ENCODE measurements around the gene PUM1.

Gene PUM1

DNA sequence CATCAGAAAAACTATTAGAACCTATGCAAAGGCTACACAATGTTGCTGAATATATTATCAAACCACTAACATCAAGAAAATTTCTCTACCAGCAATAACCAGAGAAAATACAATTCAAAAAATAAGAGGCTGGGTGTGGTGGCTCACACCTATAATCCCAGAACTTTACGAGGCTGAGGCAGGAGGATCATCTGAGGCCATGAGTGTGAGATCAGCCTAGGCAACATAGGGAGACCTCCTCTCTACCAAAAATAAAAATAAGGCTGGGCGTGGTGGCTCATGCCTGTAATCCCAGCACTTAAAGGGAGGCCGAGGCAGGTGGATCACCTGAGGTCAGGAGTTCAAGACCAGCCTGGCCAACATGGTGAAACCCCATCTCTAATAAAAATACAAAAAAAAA is 16.9 kb upstream of the PUM1 start:
- TF ChIP-seq CTCF (conservative IDR thresholded peaks at IDR 0.05), result no peak
- H3K27ac ChIP-seq, result no peak overlapping the region

DNA sequence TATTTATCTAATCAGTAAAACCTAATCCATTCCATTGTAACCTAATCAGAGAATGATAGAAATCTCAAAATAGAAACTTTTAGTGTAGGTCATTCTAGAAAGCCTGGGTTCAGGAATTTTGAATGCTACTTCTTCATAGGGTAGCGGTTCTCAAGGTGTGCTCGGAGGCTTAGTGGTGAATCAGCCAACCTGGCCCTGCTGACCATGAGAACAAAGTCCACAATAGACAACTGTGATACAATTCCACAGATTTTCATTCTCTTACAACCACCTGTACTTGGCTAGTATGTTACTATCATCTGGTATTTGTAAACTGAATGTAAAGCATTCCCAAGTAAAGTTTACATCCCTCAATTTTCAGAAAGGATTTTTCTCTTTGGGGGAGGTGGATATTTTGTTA is 7.5 kb upstream of the PUM1 start:
- no peak for TF ChIP-seq CTCF (conservative IDR thresholded peaks at IDR 0.05)
- H3K27ac ChIP-seq, result no peak overlapping the region

DNA sequence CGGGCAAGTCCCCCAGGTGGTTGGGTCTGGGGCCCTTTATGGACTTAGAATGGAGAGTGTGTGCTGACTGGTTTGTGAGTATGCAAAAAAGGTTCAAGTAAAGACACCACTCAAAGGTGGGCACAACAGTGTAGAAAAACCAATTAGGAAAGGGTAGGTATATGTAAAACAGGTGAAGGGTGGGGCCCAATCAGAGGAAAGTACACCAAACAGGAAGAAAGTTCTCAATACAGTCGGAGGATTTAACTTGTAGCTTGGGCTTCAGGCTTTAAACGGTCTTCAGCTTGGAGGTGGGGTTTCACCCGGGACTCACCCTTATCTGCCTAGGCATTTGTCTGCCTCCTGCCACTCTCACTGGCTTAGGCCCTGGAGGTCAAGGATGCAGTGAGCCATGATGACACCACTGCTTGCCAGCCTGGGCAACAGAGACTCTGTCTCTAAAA is 6.8 kb upstream of the PUM1 start:
- TF ChIP-seq CTCF (conservative IDR thresholded peaks at IDR 0.05), result no peak
- no peak overlapping the region for H3K27ac ChIP-seq

DNA sequence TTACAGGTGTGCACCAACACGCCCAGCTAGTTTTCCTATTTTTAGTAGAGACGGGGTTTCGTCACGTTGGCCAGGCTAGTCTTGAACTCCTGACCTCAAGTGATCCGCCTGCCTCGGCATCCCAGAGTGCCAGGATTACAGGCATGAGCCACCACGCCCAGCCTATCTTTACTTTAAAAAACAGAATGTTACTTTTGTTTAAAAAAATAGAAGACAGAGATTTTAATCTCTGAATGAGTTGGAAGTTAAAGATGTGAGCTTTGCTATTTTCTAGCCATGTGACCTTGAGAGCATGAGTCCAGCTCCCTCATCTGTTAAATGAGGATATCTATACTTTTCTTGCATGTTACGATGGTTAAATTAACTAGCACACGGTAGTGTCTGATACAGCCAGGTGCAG is 3.9 kb upstream of the PUM1 start:
- TF ChIP-seq CTCF (conservative IDR thresholded peaks at IDR 0.05), result no peak
- H3K27ac ChIP-seq, result no peak overlapping the region

- H3K27ac ChIP-seq, result peak overlapping the region; percentile 92
- TF ChIP-seq CTCF (conservative IDR thresholded peaks at IDR 0.05), result no peak
Measured at GRCh38 chr1:31064718-31065309, 703 bp downstream of the PUM1 start.

DNA sequence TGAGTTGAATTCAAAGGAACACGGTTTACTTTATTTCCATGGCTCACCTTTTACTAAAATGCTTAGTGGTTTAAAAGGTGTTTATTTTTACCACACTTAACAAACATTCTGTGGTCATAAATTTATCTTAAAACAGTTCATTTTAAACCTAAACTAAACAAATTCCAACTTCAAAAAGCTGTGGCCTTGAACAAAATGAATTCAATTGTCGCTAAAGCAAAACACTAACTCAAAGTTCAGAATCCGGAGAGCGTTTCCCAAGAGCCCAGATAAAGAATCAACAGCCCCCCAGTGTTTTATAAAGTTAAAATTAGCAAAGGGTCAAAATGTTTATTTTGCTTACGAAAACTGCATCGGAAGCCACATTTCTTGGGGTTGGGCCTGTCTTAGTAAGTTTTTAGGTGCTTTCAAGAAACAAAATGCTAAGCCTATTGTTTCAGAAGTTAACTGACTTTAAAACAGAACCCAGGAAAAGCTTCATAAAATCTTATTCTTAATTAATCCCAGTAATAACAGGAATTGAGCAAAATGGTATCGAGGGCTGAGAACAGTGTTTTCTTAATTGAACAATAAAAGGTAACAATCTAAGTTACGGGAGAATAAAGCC is 1.3 kb downstream of the PUM1 start:
- H3K27ac ChIP-seq, result peak overlapping the region; percentile 92
- no peak for TF ChIP-seq CTCF (conservative IDR thresholded peaks at IDR 0.05)

DNA sequence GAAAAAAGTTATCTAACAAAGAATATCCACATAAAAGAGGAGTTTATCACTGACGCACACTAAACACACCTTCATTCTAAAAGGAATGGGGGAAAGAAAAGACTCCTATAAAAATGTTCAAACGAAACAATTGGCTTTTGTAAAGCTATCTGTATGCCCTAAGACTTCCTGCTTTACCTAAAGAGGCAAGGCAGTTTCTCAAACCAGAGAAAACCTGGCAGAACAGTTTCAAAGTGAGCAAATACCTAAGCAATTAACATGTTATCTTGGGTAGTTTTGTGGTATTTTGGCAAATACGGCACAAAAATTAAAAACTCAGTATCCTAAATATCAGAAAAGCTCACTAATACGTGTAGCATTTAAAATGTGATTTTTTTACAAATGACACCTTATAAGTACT is 1.9 kb downstream of the PUM1 start:
- peak overlapping the region; percentile 92 for H3K27ac ChIP-seq
- no peak for TF ChIP-seq CTCF (conservative IDR thresholded peaks at IDR 0.05)

Measured in VCaP (cell line).